H1 (cell line): ENCODE data around the gene DDX3X. TPM values are rescaled to one million over a fixed set of nuclear protein-coding genes. Genes with fewer than 3 reads are reported as not detected.

Experiments used
- SAP30 ChIP-seq: fragments of 300-600 bp; sonication (generic); IDR thresholded peaks from 2 replicates; pipeline ENCODE4 v1.7.1; 2012; ENCODE audit warnings: low read length, moderate library complexity, mild to moderate bottlenecking, inconsistent platforms; ENCODE audit not compliant: insufficient read depth, insufficient replicate concordance
- SIX5 ChIP-seq: IDR thresholded peaks from 2 replicates; pipeline ENCODE4 v1.6.1; 2011; ENCODE audit warnings: mild to moderate bottlenecking, low read depth, low read length
- SP4 ChIP-seq: IDR thresholded peaks from 2 replicates; pipeline ENCODE4 v1.6.1; 2012; ENCODE audit warnings: low read length, inconsistent platforms
- polyA plus RNA-seq, 7 experiments: library from polyadenylated mRNA; depleted of rRNA in 3 of 7; stranded (reverse) in 5 of 7; unstranded in 2 of 7; fragments of >200 nt in 5 of 7; fragments of 200-250 nt in 2 of 7; gene quantifications; 1 replicate in 5 of 7; 2 replicates in 1 of 7; 4 replicates in 1 of 7; pipeline versions ENCODE4 v1.2.1 to v1.2.3, GENCODE V29; 2011 to 2013; ENCODE audit warnings: missing spikeins in 2 of 7, mixed read lengths in 2 of 7
- total RNA-seq: library from RNA; stranded (reverse); fragmentation: NEBNext Ultra II Directional; extraction: Animal tissue kit (Norgen Biotek cat#: 25700); gene quantifications from 2 replicates; pipeline ENCODE4 v1.2.1, GENCODE V29; 2021
- TF ChIP-seq, protein P1 (sequence below): IDR thresholded peaks from 2 replicates; pipeline ENCODE4 v1.6.1; 2012; ENCODE audit warnings: inconsistent platforms

DDX3X gene
- total and polyA plus RNA-seq, 2 of the 8 experiments (the other 6 are each of a cell fraction or from before 2014, with no cell fraction given): 39.4 to 291 TPM

DNA sequence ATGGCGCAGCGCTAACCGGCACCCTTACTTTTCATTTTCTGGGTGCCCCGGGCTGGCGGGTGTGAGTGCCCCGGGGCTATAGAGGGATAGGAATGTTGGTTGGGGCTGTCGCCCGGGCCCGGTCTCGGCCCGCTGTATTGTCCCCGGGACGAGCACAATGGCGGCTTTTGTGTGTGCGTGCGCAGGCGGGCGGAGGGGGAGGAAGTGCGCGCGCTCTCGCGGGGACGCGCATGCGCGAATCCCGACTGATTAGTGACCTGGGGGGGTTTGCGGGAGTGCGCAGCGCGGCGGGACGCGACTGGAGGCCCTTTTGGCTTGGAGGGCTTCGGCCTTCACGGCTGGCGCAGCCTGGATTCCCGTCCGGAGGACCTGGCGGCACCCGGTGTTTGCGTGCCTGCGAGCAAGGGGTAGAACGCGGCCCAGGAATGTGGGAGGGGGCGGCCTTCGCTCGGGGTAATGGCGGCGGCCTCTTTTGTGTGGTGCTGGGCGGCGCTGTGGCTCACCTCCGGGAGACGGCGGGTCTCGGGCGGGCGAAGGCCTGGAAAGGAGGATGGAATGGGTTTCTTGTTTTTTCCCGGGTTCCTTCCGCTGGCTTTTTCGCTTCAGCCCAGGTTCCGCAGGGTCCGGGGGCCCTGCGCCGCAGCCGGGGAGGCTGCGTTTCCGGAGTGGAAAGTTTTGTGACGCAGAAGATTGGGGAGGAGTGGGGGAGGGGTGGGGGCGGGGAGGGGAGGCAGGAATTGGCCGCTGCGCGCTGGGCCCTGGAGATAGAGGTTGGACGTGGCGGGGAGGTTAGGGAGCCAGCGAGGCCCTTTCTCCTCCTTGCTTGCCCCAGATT, 618 bp downstream of the DDX3X start (continued):
- no peak for TF ChIP-seq SIX5
- no peak for TF ChIP-seq SP4
- TF ChIP-seq, protein P1, sequence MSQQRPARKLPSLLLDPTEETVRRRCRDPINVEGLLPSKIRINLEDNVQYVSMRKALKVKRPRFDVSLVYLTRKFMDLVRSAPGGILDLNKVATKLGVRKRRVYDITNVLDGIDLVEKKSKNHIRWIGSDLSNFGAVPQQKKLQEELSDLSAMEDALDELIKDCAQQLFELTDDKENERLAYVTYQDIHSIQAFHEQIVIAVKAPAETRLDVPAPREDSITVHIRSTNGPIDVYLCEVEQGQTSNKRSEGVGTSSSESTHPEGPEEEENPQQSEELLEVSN: no peak
- no peak for TF ChIP-seq SAP30
